T follicular helper cell (primary cell): Measurements from ENCODE around the gene POU3F3.

Experiments used
- DNase-seq: peaks from one replicate; pipeline ENCODE4 v3.0.0-alpha.2; 2020; ENCODE audit warnings: low read depth

The POU3F3 gene

DNA sequence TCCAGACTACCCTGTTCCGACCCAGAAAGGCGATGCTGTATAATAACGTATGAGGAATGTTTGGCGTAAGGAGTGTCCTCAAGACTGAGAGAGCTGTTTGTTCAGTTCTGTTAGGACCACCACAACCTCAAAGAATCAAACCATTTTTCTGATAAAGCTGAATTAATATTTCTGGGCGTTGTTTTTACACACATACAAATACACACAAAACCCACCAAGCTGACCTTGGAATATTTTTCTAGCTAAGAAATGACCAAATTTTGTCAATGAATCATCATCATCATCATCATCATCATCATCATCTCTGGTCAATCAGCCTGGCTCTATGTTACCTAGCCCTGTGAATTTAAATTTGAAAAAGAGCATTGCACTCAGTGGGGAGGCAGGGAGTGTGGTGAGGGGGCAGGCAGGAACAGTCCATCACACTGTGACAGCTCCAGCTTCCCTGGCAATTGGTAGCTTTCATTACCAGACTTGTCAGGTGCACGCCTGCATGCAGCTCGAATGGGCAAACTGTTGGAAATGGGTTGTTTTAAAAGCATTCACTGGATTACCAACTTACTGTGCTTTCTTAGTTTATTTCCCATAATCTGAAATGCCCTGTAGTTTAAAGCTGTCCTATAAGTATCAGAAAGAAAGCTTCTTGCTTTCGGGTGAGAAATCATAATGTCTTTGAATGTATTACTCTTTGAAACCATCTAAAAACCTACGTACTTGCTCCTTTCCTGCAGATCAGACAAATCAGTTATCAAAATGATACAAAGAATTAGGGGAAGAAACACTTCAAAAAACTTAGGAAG is 6.9 kb upstream of the POU3F3 start:
- DNase-seq: no peak

GRCh38 chr2:104847586-104848160 is 6.2 kb upstream of the POU3F3 start:
- DNase-seq: no peak

DNA sequence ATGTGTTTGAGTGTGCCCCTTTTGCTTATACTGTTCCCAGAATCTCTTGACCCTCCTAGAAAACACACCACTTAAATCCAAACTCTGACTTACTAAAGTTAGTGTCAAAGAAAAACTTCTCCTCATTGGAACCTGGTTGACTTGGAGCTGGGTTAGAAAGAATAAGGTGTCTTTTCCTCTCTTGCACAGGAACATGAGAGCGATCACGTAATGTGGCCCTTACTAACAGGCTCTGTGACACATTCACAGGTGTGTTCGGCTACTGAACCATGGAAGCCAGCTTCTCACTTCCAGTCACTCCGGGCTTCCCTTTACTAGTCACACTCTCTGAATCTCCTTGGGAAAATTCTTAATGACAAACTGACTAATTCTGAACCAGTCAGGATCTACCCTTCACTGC is 5.4 kb upstream of the POU3F3 start:
- DNase-seq: no peak

GRCh38 chr2:104849101-104849500 is 4.8 kb upstream of the POU3F3 start:
- DNase-seq: no peak

DNA sequence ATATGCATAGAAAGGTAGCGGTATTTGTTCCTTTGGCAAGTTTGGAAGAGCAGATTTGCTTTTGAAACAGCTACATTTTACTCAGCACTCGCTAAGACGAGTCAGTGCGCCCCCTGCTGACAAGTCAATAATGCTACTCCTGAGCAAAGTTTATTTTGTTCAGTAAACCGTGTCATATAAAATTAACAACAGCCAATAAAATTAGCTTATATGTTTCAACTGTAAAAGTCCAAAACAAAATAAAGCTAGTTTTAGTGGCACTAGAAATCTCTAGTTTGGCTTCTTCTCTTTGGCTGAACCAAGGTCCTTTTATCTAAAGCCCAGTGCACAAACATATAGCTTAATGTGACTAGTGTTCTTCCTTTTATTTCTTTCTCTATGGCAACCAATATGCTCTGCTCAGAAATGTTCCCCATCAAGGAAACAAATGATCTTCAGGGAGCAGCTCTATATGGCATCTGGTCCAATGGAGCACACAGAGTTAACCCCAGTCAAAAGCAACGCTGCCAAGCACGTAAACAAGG is 4.2 kb upstream of the POU3F3 start:
- DNase-seq: no peak

DNA sequence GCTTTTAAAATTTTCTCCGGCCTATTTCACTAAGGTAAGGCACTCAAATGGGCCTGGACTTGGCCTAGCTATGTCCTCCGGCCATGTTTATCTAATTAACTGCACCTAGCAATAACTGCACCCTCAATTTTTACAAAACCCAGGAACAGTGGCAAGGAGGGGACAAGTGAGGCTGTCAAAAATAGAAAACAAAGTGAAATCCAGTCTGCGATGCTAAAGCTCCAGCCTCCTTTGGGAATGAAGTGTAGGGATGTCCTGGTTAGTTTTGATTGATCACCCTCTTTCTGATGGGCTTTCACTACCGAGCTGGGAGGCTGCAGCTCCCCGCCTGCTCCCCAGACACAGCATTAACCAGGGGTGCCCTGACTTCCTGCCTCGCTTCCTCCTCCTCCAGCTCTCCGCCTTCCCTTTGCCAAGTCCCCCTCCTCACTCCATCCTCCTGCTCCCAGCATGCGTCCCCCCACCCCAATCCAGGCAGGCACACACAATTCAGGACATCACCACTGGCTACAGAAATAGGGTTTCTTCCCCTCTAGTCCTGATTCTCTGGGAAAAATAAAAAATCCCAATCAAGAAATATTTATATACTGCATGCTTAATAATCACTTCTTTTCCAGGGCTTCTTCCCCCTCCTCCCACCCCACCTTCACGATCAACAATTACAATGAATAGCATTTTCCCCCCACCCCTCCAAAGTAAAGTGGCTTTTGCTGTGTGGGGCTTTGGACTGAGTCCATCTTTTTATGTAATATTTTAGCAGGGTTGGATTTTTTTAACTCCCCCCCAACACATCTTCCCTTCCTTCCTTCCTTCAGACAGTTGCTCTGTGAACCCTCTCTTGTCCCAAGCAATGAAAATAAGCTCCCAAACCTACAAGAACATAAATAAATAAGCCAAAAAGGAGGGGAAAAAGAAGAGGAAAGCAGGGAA is 3.3 kb upstream of the POU3F3 start:
- no peak for DNase-seq

DNA sequence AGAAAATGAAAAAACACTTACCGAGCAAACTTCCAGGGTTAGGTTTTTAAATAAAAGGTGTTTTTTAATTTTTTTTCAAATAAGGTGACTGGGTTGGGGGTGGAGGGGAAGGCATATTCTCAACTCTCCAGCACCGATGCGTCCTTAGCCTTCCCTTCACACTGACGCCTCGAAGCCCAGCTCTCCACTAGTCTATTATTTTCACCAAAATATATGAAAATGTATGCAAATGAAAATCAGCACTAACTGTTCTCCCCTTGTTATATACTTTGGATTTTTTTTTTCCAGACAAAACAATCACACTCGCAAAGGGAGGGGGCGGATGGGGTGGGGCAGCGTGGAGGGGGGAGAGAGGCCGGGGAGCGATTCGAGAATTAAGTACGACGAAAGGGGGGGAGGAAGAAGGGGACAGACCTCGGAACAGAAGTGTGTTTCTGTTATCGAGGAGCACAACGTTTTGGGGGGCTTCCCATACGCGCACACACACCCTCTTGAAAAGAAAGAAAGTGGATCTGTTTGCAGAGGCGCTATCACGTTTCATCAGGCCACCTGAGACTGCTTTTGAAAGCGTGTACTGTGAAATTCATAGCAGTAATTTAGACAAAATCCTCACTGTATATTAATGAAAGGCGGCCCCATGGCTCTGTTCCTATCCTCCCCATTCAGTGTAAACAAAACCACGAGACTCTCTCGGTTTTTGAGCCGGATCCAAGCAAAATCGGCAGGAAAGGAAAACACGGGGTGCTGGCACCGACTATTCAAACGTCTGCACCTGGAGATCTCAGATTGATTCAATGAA is 2.4 kb upstream of the POU3F3 start:
- no peak for DNase-seq

DNA sequence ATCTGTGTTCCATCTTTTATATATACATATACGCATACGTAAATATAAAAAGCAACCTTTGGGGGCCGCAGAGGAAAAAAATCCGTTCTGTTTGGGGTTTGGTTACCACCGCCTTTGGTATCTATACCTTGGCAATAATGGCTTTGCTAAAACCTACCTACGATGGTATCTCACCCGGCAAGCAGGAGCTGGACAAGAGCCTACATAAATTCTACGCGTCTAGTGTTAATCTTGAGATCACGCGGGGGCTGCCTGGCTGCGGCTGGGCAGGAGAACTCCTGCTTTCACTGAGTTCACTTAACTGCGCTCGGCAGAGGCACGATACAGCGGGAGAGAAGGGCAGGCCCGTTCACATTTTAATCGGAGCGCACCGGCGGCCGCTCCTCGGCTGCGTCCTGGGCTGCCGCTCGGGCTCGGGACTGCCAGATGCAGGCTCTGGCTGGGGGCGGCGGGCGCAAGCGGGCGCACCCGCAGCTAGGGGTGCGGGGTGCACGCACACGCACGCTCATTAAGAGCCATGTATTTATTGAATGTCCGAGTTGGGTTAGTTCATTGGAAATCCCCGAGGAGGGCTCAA is 1.7 kb upstream of the POU3F3 start:
- no peak for DNase-seq

- no peak for DNase-seq
Measured at GRCh38 chr2:104854498-104855220, 744 bp downstream of the POU3F3 start.

- no peak for DNase-seq
Measured at GRCh38 chr2:104855221-104856085, 1.5 kb downstream of the POU3F3 start.

- no peak for DNase-seq
Measured at GRCh38 chr2:104856086-104856972, 2.4 kb downstream of the POU3F3 start.

DNA sequence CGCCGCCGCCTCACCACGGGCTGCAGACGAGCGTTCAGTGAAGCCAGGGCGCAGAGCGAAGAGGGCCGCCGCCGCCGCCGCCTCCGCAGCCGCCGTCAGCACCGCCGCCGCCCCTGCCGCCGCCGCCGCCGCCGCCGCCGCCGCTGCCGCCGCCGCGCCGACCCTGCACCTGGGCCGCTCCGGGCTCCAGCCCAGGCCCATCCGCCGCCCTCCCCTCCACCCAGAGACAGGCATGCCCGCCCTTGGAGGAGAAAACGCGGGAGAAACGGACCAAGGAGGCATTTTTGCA is 3.0 kb downstream of the POU3F3 start:
- DNase-seq: no peak

DNA sequence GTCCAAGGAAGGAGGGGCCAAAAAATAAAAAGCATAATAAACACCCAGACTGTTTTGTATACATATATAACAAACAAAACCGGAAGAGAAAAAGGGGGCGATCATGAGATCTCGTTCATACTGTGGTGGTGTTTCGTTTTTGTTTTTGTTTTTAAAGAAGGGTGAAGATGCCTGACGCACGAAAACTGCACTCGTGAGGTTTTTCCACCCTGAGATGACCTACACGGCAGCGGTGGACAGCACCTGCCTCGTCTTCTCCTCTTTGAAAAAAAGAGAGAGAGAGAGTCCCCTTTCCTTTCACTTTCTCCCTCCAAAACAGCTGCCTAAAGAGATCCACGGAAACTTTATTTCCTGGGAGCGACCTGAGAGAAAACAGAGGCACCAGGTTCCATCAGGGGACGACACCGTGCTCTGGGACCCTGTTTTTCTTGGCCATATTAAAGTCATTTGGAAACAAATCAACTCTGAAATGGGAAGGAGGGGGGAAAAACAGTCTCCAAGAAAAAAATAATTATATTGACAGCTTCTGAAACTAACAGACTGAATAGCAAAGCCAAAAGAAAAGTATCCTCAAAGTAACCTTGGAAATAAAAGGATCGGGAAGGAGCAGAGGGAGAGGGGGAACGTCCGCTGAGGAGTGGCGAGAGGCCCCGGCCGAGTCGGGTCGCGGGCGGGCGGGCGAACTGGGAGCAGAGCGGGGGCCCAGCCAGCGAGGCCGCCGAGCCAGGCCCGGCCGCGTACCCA is 3.5 kb downstream of the POU3F3 start:
- DNase-seq: no peak

DNA sequence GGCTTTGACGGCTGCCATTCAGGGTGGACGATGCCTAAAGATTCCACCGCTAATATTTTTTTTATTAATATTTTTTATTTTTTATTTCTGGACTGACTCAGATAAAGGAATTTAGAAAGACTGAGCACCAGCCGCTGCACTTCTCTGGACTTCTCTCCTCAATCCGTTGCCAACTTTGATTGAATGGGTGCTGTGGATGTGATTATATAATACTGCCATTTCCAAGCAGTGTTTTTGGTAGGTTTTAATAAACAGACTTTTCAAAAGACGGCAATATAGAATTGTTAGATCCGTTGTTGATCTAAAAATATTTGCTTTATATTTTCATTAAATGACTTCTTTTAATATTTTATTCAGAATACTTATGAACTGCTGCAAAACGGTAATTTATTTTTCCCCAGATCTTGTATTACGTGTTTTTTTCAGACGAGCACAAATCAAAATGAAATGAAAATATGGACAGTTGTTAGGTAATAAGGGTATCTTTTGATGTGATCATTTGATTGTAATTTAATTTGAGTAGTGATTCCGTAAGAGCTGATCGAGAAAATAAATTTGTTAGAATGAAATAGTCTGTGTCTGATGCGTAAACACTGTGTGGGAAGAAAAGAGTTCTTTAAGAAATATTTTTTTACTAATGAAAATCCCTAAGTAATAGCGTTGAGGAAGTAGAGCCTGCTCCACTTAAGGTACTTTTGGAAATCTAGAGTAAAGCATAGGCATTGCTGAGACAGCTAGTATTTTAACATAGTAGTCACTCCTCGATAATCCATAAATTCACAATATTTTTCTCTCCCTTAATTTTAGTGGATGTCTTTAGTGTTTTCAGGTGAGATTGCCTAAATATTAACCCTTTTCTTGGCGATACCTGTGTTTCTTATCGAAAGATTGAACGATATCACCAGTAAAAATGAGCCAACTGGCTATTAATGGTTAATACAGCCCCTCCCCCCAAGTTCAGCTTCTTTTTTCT is 4.4 kb downstream of the POU3F3 start:
- no peak for DNase-seq

GRCh38 chr2:104859291-104859765 is 5.4 kb downstream of the POU3F3 start:
- no peak for DNase-seq

DNA sequence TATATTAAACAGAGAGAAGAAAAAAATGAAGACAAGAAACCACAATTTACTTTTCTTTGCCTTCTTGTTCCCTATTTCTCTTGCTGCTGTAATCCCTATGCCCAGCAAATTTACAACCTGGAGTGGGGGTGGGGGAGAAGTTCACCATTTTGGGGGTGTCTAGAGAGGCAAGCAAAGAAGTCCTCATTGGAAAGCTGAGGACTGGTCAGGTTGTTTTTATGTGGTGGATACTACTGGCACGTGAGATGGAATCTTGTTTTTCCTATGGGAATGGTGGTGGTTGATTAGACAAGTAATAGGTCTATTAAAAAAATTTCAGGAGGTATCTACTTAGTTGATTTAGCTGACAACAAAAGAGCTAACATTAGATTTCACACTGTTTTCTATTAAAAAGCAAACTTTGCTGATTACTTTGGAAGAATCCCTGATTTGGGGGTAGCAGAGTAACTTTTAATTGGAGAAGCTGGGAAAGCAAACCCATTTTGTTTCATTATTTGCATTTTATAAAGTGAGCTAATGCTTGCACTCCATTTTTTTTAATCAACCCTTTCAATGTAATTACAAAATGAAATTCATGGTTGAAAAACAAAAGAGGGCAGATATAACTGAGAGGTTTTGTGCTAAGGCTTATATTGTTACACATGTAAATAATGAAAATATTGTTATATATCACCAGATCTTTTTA is 6.0 kb downstream of the POU3F3 start:
- DNase-seq: no peak
